Activated CD8-positive, alpha-beta memory T cell treated with anti-CD3 and anti-CD28 coated beads, Interleukin-2, amount 50 U/mL, for 1 hour (primary cell): ENCODE data around the gene RSPO4.
"Not testable (repeated sequence)": the region's sequence is repeated elsewhere in the genome, so short reads cannot be mapped to it uniquely, and the experiment has no call there.

Source experiments
- DNase-seq: peaks from one replicate; pipeline ENCODE4 v3.0.0-alpha.2; 2020; ENCODE audit errors: extremely low read depth

RSPO4 gene

DNA sequence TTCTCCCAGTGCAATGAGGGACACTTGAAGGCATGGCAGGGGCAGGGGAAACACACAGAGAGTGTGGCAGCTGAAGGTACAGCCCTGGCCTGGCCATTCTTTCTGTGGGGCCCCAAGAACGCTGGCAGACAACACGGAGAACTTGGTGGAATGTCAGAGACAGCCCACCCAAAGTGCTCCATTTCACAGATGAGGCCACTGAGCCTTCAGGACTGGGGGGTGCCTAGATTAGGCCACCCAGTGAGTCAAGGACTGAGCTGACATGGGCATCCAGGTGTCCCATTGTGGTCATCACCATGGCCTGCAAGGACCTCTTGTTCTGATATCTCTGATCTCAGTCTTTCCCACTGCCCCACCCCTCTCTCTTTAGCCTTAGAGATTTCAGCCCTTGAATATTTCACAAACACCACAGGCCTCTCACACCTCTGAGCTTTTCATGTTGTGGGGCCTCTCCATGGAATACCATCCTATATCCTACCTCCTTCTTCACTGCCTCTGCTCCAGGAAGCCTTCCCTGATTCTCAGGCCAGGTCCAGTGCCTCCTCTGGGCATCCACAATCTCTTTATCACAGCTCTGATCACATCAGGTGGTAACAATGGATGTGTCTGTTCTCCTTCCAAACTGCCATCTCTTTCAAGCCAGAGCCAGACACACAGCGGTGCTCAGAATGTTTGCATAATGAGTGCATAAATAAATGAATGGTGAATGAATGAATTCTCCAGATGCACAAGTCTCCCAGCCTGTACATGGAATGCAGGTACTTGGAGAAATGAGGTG, 2.0 kb upstream of the RSPO4 start:
- DNase-seq: no peak

DNA sequence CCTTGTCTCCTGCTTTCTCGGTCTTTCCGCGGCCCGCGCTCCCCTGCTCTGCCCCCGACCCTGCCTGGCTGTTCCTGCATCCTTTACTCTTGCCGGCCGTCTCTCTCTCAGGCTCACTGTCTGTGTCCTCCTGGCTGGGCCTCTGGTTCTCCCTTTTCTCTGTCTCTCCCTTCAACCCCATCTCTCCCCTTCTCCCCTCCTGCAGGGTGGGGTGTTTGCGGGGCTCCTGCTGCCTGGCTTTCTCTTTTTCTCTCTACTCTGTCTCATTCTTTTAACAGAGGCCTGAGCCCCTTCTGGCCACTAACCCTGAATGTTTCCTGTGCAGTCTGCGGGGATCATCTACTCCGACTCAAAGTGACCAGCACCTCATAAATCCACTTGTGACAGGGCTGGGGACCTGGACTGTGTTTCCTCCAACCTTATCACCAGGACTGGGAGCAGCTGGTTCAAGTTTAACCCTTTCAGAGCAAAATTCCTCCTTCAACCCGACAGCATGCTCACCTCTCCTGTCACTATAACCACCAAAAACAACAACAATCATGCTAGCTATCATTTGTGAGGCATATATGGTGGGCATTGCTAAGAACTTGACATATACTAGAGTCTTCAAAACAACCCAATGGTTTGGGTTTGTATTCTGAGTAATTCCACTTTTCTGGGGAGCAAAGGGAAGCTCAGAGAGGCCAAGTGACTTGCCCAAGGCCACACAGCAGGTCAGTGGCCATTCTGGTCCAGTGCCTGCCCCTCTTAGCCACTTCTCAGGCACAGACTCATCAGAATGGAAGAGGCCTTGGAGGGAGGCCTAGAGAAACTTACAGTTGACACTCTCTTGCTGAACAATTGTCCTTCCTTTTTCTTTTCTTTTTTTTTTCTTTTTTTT, 811 bp upstream of the RSPO4 start:
- no peak for DNase-seq

DNA sequence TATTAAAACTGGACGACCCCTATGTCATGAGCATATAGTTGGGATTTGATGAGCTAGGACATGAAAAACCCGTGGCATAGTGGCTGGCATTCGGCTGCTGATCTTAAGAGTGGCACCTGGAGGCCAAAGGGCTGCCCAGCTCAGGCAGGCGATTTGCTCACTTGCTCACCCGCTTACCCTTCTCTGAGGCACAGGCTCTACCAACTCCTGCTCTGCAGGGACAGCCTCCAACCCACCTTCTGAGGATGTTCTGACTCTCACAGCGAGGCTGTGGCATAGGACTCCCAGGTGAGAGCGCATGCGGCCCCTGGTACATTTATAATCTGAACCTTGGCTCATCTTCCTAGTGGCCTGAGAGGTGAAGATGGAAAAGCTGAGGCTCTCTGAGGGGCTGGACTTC, 995 bp downstream of the RSPO4 start:
- DNase-seq: no peak

DNA sequence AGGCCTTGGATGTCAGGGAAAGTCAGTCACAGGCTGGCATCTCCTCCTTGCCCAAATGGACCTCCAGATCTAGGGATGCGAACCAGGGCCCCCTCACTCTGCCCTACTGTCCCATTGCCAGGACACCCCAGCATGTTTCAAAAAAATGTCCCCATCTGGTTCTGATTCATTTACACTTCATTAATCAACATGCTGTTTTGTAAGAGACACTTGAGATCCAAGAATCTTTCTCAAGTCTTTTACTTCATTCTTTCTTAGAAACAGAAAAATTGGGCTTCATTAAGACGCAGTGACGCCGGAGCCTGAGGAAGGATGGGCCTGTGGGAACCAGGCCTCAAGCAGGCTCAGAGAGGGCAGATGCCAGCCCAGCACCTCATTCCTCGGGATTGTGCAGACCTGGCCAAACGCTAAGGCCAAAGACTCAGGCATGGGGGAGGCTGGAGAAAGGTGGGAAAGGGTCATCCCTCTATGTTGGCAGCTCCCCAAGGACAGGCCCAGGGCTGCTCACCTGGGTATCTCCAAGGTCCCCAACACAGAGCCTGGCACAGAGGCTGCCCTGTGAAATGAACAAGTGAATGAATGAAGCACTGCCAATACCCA, 3.8 kb downstream of the RSPO4 start:
- no peak for DNase-seq

GRCh38 chr20:997486-997885, 4.6 kb downstream of the RSPO4 start:
- DNase-seq: no peak

GRCh38 chr20:997016-997415, 5.1 kb downstream of the RSPO4 start:
- DNase-seq: no peak

DNA sequence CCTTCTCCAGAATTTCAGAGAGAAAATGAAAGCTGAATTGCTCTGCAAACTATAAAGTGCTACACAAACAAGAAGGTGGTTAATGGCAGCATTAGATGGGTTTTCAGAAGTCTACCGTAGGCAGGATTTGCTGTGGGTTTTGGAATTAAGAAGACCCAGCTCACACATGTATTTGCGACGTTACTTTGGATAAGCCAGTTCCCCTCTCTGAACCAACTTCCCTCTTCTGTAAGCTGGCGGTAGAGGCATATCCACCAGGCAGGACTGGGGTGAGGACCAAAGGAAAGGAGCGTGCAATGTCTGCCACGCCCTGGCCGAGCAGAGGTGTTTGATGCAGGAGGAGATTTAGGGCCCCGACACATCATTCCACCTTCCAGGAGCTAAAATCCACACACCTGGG, 6.9 kb downstream of the RSPO4 start:
- DNase-seq: no peak

DNA sequence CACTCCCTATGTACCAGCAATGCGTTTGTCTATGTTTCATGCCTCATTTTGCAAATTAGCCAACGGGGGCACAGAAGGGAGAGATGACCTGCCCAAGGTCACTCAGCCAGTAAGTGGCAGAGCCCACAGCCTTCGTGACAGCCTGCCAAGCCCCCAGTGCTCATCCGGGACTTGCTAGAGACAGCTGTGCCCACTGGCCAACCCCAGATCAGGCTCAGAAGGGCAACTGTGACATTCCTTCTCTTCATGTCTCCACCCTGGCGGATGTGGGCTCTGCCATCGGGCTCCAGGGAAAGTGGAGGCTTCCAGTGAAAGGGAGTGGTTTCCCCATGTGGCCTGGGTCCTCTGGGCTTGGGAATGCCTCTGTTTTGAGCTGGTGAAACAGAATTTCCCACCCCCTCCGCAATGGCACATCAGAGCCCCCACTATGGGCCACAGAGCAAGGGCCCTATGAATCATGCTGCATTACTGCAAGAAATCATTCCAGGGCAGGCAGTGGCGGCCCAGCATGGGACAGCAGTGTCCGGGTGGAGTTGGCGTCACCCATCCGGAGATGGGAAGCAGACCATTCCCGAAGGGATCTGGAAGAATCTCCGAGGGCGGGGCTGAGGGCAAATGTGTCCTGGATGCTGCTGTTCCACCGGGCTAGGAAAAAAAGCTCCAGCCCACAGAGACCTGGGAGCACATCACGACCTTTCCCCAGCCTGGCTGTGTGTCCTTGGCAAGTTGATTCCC, 9.1 kb downstream of the RSPO4 start:
- DNase-seq: no peak

GRCh38 chr20:991850-992249, 10.3 kb downstream of the RSPO4 start:
- no peak for DNase-seq

DNA sequence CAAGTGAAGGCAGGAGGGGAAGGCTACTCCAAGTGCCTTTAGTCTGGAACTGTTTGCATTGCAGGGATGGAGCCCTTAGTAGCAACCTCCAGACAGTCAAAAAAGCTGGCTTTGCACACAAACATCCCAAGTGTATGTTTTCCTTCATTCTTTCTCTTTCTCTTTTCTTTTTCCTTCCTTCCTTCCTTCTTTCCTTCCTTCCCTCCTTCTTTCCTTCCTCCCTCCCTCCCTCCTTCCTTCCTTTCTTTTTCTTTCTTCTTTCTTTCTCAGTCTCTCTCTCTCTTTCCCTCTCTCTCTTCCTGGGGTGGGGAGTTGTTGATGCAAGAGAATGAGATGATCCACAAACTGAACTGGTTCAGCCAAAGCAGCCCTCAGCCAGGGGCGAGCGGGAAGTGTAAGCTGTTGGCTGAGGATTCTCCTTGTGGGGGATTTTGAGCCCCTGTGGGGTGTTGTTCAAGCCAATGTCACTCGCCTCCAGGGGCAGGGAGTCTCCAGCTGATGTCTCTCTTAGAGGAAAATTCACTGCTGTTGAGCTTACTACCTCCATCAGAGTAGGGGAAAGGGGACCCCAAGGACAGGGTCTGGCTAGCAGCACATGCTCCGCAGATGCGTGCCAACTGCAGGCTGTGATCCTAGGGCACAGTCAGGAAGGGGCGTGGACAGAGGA, 11.7 kb downstream of the RSPO4 start:
- no peak for DNase-seq

GRCh38 chr20:988272-988671, 13.8 kb downstream of the RSPO4 start:
- DNase-seq: no peak

- no peak for DNase-seq
Measured at GRCh38 chr20:987677-988076, 14.4 kb downstream of the RSPO4 start.

DNA sequence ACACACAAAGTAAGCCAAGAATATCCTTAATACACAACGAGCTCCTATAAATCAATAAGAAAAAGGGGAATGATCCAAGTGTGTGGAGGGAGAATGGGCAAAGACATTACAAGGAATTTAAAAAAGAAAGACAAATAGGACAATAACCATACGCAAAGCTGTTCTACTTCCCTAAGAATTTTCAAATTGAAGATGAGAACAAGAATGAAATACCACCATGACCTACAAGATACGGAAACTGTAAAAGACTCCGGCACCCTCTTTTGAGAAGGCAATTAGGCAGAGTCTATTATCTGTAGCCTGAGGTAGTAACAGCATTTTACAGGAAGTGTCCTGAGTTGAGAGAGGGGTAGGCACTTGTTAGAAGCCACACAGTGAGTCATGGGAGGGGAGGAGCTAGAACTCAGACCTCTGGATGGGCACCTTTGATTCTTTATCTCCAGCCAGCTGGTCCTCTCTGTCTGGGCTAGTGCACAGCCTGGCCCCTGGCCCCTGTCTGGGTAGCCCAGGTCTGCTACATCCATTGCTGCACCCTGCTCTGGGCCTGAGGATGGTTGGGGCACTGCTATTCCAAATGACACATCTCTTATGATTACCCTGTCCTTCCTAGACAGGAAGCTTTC, 15.3 kb downstream of the RSPO4 start:
- DNase-seq: no peak

DNA sequence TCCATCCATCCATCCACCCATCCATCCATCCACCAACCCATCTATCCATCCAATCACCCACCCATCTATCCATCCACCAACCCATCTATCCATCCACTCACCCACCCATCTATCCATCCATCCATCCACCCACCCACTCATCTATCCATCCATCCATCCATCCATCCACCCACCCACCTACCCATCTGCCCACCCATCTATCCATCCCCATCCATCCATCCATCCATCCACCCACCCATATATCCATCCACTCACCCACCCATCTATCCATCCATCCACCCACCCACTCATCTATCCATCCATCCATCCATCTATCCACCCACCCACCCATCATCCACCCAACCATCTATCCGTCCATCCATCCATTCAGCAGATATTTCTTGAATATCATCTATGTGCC, 17.1 kb downstream of the RSPO4 start:
- DNase-seq: not testable (repeated sequence)

DNA sequence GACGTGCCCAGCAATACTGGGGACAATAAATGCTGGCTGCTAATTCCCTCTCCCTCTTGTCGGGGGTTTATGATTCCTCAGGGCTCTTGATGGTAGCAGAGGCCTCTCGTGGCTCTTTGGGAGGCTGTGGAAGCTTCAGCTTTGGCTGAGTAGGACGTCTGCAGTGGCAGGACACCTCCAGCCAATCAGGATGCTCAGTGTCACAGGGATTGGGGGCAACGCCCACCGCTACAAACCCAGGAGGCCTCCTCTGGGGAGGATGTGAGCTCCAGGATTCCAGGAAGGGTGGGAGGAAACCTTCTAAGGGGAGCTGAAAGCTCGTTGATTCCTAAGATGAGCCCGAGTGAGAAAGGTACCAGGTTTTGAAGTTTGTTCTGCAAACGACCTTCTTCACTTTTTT, 19.4 kb downstream of the RSPO4 start:
- DNase-seq: no peak

- no peak for DNase-seq
Measured at GRCh38 chr20:977021-977420, 25.1 kb downstream of the RSPO4 start.

GRCh38 chr20:976033-976432, 26.1 kb downstream of the RSPO4 start:
- DNase-seq: no peak

DNA sequence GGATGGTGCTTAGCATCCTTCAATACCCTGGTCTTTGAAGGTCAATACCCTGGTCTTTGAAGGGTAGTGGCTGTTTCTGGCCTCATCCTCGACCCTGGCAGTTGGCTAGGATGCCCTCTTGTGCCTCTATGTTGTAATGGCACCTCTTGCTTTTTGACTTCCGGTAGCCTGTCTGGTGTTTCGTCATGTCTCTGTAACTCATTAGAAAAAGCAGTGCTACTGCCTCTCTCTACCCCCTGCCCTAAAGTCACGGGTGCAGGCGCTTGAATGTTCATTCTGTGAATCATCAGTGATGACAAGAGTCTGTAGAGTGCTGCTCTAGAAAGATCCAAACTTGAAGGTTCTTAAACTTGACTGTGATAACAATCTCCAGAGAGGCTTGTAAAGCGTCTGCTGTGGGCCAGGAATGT, 28.3 kb downstream of the RSPO4 start:
- no peak for DNase-seq

DNA sequence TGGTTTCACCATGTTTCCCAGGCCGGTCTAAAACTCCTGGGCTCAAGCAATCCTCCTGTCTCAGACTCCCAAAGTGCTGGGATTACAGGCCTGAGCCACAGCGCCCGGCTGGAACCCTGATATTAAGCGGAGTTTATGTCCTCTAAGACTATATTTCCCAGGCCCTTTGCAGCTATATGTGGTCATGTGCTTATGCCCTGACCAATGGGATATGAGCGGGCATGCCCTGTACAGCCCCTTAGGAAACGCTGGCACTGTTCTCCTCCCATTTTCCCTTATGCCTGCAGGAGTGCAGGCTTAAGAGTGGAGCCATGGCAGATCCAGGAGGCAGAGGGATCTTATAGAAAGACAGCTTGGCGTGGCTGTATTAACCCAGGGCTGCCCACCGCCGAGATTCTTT, 29.9 kb downstream of the RSPO4 start:
- DNase-seq: no peak

DNA sequence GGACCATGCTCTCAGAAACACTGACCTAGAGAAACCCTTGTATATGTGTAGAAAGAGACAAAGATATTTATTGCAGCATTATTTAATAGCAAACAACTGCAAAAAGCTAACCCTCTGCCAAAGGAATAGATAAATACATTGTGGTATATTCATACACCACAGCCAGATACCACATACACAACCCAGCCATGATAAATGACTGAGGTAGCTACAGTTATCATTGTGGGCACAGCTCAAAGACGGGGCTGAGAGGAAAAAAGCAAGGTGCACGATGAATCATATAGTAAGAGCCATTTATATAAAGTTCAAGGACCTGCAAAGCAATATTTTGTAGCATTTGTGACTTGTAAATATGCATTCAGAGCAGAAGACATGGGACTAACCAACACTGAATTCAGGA, 30.8 kb downstream of the RSPO4 start:
- no peak for DNase-seq

GRCh38 chr20:969868-970267, 32.2 kb downstream of the RSPO4 start:
- no peak for DNase-seq
